Superior temporal gyrus (tissue), 1 donor: Measurements from ENCODE around the gene DYNLL2.
A peak's percentile ranks its signal among the peaks of the same experiment; 100 is the strongest.
"Not testable (repeated sequence)": the region's sequence is repeated elsewhere in the genome, so short reads cannot be mapped to it uniquely, and the experiment has no call there.

Experiments
- DNase-seq: peaks from one replicate; pipeline ENCODE4 v3.0.0-alpha.2; 2016; ENCODE audit errors: extremely low spot score

Gene DYNLL2

DNA sequence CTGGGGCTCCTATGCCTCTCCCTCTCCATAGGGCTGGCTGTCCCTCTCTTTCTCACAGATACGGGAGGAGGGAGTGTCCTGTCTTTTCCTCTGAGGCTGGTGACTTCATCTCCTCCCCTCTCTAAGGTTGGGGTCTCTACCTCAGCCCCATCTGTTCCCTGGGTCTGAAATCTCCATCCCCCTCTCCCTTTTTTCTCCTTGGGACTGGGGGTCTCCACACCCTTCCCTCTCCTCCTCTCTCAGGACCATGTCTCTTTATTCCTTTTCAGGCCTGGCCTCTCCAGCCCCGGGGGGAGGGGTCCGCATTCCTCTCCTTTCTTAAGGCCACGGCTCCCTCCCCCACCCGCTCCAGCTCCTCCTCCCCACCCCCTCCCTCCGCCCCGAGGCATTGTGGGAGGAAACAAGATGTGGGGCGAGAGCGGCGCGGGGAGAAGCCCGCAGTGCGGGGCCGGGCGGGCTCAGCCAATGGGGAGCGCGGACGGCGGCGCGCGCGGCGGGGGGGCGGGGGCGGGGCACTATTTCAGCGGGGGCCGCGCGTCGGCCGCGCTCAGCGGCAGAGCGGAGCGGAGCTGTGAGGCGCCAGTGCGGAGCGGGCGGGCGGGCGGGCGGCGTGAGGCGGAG, at the start of gene DYNLL2:
DYNLL2 (plus strand) TSS at position 550 of the 621 bp plus-strand sequence. CDS start 3,672 bp downstream, outside the sequence.
- DNase-seq = peak; percentile 63

DNA sequence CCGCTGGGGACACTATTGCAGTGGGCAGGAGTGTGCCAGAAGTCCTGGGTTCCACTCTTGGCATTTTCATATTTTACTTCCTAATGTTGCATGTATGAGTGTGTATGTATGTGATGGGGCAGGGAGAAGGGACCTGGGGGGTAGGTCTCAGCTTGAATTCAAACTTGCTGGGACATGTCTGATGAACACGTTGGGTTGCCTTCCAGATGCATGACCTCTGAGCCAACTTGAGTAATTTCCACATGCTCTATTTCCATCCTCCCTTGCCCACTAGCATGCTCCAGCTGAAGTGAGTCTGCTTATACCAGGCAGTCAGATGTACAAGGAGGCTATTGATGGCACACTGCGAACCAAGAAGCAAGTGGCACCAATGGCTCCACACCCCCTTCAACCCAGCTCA, 43.2 kb upstream of the DYNLL2 start:
- no peak for DNase-seq

DNA sequence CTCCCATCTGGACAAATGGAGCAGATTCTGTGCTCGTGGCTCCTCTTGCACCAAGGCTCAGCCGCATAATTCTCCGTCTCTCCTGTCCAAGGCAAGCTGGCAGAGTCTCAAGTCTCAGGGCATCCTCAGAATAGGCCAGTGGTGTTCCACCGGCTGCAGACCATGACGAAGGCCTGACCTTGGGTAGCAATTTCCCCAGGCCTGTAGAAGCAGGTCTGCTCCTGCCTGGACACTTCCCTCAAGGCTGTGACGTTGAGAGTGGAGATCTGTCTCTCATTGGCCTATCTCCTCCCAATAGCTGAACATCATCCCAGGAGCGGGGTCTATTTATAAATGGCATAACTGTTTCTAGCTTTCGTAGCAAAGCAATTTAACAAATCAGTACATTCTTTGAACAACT, 42.8 kb upstream of the DYNLL2 start:
- DNase-seq = no peak

GRCh38 chr17:58041161-58041560, 42.1 kb upstream of the DYNLL2 start:
- no peak for DNase-seq

GRCh38 chr17:58043221-58044181, 39.7 kb upstream of the DYNLL2 start:
- DNase-seq = no peak

GRCh38 chr17:58044256-58044655, 39.0 kb upstream of the DYNLL2 start:
- not testable (repeated sequence) for DNase-seq

GRCh38 chr17:58046239-58047094, 36.8 kb upstream of the DYNLL2 start:
- peak; percentile 53 for DNase-seq

DNA sequence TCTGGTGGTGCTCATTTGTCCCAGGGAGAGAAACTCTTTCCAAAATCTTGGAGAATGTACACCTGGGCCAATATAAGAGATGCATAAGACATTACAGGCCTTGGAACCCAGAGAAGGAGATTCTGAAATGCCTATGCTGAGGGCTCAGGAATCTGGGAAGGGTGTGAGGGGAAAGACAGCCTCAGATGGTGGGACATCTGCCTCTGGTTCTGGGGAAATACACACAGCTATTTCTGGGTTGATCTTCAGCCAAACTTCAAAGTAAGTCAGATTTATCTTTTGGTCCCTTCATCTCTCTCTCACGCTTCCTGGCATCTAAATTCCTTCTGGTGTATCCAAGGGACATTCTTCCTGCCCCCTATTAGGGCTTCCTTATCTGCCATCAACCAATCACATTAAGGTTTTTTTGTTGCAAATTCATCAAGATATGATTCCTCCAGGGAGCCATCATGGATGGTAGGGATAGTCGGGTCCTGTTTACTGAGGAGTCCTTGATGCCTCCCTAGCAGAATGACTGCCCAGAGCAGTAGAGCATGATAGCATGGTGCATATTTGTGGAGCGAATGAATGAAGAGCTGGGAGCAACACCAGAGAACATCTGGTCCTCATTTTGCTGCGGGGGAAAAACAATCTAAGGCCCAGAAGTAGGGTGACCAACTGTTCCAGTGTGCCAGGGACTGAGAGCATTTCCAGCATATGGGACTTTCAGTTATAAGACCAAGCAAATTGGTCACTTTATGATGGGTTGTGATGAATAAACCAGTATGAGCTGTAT, 35.7 kb upstream of the DYNLL2 start:
- peak; percentile 22 for DNase-seq

GRCh38 chr17:58049533-58049932, 33.7 kb upstream of the DYNLL2 start:
- no peak for DNase-seq

DNA sequence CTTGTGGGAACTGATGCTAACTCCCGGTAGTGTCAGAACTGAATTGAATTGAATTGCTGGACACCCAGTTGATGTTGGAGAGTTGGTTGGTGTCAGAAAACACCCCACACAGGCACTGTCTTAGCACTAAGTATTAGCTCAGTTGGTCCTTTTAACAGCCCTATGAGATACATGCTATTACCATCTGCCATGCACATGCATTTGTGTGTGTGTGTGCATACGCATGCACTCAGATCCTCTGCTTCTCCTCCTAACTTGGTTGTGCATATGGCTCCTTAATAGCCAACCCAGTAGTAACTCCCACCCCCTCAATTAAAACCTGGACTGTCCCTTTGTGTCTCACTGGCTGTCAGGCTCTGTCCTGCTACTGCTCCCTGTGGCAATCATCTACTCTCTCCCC, 32.3 kb upstream of the DYNLL2 start:
- no peak for DNase-seq

- DNase-seq = no peak
These were observed 31.8 kb upstream of the DYNLL2 start for GRCh38 chr17:58051468-58051867.

DNA sequence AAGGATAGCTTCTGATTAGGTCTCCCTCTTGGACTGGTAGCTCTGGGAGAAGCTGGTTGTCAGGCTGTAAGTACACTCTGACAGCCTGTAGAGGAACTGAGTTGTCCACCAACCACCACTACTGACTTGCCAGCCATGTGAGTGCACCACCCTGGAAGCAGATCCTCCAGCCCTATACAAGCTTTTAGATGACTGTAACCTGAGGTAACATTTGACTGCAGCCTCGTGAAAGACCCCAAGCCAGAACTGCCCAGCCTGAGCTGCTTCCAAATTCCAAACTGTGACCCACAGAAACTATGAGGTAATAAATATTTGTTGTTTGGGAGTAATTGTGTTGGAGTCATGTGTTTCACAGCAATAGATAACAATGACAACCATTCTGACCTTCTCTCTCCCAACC, 30.8 kb upstream of the DYNLL2 start:
- no peak for DNase-seq

DNA sequence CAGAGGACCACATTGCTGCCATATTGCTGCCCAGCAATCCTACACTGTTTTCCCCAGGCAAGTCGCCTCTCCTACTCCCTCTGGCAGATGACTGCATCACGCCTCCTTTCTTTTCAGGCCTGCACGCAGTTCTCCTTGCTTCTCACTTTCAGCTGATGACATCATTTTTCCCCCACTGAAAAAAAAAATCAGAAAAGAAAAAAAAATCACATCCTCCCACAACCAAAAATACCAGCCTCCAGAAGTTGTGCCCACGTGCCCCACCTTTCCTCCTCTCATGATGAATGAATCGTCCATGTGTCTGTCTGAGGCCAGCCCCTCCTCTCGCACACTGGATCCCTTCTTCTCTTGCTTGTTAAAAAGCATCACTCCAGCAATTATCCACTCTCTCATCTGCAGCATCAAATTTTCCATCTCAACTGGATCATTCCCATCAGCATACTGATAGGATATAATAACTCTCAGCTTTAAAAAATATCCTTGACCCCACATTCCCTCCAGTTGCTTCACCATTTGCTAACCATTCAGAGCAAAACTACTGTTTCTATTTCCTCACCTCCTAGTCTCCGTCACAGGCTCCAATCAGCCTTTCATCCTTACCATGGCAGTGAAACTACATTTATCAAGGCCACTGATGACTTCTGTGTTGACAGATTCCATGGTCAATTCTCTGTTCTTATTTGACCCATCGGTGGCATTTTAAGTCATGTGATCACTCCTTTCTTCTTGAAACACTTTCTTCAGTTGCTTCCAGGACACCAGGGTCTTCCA, 30.1 kb upstream of the DYNLL2 start:
- DNase-seq = peak; percentile 43

- no peak for DNase-seq
These were observed 28.6 kb upstream of the DYNLL2 start for GRCh38 chr17:58054641-58055040.

- no peak for DNase-seq
These were observed 26.7 kb upstream of the DYNLL2 start for GRCh38 chr17:58056476-58056875.

DNA sequence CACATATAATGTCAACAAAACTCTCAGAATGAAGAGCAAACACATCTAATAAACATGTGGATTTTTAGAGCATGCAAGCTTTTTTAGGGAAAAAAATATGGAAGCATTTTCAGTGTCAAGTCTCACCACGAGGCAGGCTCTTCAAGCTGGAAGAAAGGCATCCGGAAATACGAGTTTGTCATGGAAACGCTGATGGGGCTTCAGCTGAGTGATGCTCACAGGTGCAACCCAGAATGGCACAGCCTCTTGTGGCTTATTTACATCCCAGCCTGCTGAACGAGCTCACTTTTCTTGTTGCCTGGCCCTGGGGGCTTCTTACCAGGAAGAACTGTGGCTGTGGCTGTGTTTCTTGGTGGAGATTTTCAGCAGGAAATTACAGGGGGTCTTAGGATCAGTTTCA, 24.1 kb upstream of the DYNLL2 start:
- no peak for DNase-seq

GRCh38 chr17:58060596-58061191, 22.5 kb upstream of the DYNLL2 start:
- peak; percentile 52 for DNase-seq

- DNase-seq = peak; percentile 12
These were observed 21.5 kb upstream of the DYNLL2 start for GRCh38 chr17:58061672-58062071.

DNA sequence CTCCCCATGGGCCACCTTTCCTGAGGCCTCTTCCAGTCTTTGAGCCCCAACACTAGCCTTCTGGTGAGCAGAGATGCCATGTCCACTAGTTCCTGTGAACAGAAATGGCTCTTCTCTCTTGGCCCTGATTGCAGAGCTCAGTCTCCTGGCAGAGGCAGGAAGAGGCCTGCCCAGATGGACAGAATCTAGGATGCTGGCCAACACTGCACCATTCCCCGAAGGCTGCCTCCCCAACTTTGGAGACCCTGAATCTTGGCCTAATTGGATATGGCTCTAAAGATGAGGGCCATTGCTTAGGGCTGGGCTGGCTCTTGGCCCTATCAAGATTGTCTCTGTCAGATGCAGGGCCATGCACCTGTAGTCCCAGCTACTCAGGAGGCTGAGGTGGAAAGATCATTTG, 18.0 kb upstream of the DYNLL2 start:
- DNase-seq = no peak

DNA sequence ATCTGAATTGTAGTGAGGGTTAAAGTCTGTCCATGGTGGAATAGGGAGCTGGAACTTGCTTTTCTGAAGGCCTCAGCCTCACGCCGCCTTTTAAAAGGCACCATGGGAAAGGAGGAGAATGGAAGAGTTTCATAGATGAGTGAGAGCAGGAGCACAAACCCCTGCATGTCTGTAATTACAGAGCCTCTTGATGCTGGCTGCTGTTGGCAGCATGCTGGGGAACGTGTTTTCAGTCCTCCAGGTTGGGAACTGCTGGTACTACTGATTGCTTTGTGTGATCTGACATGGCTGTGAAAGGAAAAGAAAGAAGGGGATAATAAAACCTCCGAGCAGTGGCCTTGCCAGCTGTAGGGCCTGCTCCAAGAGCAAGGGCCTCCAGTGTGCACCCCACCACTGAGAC, 16.8 kb upstream of the DYNLL2 start:
- no peak for DNase-seq
